HuH-7.5 (cell line): ENCODE measurements around the gene SH3RF3.

Experiments used
- DNase-seq: peaks from one replicate; pipeline ENCODE4 v3.0.0; 2011; ENCODE audit warnings: low spot score

The SH3RF3 gene

DNA sequence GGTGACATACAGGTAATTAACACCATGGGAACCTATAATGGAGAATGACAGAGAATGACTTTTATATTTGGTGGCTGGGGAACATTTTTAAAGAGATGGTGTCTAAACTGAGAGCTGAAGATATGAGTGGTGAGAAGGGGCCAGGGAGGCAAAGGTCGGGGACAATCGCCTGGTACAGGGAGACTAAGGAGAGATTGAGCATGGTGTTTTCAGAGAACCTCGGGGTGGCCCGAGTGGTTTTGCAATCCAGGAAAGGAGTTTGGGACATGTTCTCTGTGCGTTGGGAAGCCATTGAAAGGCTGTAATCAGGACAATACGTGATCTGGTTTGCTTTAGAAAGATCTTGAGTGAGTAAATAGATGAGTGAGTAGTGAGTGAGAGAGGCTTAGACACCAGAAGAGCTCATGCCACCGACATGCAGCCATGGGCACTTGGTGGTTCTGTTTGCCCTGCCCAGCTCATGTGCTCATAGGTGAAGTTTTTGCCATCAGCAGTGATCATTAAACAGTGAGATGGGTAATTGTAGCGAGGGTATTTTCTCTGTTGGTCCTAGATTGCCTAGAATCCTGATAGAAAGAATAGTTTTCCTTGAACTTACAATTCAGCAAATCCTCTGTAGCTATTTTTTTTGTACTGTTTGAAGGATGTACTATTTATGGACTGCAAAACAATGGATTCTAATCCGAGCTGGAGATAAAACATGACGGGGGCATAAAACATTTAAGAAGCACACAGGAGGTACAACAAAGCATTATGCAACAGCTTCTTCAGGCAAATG lies 114.7 kb downstream of the SH3RF3 start:
- DNase-seq, result no peak

DNA sequence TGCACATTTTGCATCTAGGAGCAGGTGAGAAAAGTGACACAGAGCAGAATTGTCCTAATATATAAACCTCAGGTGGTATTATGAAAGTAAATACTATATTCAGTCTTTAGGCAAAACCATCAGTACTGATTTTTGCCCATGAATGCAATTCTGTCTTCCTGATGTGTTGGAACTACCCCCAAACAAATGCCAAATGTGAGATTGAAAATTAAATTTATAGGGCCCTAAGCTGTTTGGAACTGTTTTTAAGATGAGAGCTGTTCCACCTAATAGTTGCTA lies 115.2 kb downstream of the SH3RF3 start:
- DNase-seq, result no peak

DNA sequence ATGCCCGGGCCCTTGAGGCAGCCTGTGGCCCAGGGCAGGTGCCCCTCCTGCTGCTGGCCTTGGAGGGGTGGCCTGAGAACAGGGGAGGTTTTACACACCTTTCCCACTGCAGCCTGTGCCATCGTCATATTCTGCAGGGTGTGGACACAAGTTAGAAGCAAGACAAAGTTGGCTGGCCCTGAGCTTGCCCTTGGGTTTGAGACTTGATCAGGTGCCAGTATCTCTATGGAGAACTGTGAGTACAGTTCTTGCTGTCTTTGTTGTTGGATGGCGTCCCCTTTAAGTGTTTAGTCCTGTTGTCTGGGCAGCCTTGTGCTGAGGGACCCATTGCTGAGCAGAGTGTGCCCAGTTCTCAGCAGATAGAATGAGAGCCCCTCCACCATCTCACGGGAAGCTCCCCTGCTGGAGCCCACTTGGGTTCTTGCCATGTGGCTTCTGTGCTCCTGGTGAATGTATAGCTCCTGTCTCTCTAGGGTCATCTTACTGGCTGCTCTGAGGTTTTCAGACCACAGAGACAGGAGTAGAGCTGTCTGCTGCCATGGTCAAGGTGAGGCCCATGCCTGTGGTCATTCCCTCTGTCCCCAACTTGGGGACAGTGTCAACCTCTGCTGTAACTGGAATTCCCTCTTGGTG lies 115.9 kb downstream of the SH3RF3 start:
- DNase-seq, result no peak

DNA sequence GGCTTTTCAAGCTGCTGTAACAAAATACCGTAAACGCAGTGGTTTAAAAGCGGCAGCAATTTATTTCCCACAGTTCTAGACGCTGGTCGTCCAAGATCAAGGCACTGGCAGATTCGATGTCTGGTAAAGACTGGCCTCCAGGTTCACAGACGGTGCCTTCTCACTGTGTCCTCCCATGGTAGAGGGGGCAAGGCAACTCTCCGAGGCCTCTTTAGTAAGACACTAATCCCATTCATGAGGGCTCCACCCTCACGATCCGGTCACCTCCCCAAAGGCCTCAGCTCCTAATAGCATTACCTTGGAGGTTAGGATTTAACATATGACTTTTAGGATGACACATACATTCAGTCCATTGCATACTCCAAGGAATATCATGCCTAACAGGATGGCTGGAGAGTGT lies 117.2 kb downstream of the SH3RF3 start:
- no peak for DNase-seq

DNA sequence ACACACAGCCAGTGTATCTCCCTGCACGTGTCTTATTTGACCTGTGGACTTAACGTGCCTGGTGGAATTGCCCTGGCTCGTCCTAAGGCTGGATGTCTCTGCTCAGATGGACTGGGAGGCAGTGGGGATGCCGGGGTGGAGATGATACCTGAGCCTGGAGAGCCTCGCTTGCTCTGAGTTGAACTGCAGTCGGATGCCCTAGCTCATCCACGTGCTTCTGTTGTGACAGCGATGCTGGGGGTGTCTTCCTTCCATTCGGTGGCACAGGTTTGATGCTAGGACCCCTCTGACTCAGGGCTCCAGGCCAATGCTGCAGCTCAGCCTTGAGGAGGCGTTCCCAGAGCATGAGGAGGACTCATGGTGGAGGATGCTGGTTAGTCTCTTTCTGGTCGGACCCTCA lies 117.6 kb downstream of the SH3RF3 start:
- DNase-seq, result no peak

DNA sequence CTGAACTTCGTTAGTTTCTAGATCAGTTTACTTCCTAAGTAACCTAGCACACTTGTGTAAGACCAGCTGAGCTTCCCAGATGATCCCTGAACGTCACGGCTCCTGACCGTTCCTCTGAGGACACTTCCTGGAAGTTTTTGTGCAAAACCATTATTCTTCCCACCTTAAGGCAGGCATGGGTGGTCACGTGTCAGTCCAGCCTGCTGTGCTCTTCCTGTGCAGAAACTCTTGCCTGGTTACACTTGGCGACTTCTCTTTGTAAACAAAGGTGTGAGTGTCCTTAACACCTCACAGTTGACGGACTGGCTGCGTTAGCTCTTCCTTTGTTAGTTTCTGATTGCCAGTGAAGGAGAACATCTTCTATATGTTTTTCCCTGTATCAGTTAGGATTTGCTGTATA lies 118.3 kb downstream of the SH3RF3 start:
- DNase-seq, result no peak

DNA sequence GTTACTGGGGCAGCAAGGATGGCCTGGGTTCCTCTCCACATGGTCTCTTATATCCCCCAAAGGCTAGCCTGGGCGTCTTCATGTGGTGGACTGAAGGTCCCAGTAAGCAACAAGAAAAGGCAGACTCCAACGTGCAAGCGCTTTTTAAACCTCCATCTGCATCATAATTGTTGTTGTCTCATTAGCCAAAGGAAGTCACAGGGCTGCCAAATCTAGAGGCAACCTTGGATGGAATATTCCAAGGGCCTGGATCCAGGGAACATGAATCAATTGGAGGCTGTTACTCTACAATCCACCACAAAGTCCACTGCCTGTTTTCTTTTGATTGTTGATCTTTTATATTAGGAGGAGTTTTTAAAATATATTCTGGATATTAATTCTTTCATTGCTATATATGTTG lies 118.8 kb downstream of the SH3RF3 start:
- no peak for DNase-seq

DNA sequence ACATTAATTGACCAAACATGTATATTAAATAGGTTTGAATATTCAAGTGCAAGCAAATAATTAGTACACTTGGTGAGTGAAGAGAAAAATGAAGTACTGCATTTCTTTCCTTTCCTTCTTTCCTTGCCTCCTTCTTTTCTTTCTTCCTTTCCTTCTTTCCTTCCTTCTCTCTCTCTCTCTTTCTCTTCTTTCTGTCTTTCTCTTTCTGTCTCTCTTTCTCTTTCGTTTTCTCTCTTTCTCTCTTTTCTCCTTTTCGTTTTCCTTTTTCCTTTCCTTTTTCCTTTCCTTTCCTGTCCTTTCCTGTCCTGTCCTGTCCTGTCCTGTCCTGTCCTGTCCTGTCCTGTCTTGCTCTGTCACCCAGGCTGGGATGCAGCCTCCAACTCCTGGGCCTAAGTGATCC lies 119.6 kb downstream of the SH3RF3 start:
- no peak for DNase-seq

DNA sequence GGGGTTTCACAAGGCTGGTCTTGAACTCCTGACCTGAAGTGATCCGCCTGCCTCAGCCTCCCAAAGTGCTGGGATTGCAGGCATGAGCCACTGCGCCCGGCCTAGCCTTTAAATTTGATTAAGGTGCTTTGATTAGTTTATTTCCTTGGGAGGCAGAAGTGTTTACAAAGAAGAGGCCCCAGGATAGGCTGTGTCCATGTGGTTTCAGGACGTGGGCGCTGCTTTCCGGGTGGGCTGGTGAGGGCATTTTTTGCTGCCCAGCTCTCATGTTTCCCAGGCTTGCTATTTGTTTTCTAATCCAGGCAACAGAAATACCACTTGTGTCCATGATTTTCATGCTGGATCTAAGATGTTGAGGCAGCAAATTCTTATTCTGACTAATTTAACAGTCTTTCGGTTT lies 124.2 kb downstream of the SH3RF3 start:
- no peak for DNase-seq

DNA sequence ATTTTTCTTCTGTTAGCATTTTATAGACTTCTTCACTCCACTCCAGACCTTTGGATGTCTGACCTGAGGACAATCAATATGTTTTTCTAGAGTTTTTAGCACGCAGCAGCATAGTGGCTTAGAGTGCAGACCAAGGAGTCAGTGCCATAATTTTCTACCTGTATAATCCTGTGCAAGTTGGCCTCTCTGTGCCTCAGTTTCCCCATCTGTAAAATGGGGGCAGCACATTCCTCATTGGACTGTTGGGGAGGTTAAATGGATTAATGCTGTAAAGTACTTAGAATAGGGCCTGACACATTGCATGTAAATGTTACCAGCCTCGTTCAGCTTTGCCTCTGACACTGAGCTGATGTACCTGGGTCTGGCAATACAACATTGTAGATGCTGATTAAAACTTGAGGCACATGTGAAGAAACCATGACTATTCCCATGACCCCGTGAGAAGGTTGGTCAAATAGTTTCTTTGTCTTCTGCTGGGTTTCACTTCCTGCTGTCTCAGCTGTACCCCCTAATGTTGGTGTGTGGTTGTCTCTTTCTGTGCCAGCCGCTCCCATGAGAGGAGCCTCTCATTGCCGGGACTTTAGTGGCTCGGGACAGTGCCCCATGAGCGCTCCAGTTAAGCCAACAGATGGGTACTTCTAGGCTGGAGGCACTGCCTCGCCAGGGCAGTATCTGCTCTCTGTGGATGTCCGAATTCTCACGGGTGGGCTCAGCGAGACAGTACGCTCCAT lies 125.3 kb downstream of the SH3RF3 start:
- DNase-seq, result no peak

DNA sequence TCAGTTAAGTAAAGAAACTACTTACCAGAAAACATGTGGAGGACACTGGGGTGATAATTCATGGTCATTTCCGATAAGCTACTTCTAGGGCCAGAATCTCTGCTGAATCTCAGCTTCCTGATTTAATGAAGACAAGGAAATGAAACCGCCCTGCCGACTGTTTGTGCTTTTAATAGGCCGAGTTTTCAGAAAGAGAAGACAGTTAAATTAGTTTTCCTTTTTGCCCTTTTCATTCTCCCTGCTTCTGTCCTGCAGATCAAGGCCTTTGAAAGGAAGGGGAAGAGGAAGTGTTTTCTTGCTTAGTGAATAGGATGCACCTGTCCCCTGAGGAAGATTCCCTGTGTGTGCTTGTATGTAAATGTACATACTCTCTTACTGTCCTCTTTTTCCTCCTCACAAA lies 126.6 kb downstream of the SH3RF3 start:
- no peak for DNase-seq

DNA sequence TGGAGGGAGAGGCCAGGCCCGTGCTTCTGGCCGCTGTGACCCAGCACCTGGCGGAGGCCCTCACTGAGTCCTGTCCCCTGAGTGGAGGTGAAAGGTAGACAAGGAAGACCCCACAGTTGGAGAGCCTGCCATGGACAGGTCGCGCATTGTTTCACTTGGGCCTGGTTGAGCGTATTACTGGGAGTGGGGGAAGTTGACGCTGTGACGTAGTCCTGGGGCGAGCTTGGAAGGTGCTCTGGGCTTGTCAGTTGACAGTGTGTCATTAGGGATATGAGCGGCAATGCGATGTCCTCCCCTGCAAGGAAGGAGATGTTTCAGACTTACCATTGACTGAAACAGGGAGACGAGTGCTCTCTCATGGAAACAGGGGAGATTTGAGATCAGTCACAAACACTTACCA lies 127.1 kb downstream of the SH3RF3 start:
- no peak for DNase-seq

DNA sequence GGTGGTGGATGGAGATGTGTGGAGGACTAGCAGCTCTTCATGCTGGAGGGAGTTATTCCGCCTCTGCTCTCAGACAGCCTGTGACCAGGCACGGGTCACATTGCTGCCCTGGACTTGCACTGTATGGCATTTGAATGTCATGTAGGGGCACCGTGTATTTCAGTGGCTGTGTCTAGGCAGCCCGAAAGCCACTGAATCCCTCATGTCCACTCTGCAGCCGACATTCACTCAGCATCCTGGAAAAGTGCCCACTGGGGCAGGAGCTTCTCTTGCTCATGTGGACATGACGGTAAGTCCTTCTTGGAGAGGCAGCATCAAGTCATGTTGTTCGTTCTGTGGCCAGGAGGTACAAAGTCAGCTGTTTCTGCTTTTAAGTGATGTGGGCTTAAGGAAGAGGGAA lies 127.9 kb downstream of the SH3RF3 start:
- no peak for DNase-seq

DNA sequence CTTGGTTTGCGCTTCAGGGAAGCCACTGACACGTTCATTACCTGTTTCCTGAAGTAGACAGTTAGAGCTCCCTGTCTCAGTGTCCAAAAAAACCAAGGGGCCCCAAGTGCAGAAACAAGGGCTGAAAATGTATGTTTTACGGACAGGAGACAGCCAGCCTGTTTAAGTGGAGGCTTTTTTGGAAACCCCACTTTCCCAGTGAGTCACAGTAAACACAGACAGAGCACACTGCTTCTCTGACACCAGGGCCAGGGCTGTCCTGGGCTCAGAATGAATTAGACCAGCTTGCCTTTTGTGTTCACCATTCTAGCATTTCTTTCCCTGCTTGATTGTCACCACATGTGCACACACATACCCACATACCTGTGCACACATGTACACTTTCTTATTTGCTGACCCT lies 128.6 kb downstream of the SH3RF3 start:
- DNase-seq, result no peak

DNA sequence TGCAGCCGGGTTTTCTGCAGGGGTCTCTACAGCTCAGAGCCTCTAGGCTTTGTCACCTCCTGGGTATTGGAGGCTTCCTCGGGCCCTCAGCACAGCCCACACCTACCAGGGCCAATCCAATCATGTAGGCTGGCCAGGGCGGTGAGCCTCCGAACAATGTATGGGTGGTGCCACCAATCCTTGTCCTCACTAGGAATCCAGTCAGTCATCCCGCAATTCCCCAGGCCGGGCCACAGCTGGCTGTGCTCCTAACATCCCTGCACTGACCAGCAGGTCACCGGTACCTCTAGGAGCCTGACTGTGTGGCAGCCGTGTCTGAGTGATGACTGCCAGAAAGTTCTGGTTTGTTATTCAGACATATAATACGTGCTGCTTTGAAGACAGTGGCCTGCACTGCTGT lies 129.4 kb downstream of the SH3RF3 start:
- no peak for DNase-seq

DNA sequence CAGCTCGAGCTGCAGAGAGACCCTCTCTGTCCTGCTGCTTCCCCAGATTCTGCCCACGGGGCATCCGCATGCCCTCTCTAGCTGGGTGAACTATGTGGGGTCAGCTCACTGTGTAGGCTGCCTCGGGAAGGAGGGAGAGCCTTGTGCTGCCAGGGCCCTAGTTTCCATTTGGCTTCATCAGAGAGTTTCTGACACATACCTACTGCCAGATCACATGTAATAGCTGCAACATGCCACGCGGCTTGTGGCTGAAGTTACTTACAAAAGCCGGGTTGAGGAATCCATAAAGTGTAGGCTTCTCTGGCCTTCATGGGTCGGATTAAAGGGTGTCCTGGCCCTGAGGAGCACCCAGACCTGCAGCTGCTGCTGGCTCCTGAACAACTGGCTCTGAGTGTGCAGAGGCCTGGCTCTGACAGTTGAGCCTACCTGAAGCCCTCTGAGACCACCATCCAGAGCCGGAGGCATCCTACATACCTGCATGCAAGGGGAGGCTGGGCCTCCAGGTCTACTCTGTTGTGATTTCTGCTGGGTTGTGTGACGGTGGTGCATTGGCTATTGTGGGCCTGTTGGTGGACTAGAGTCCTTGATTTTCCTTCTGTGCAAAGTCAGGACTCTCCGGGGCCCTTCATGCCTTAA lies 130.0 kb downstream of the SH3RF3 start:
- DNase-seq, result no peak

DNA sequence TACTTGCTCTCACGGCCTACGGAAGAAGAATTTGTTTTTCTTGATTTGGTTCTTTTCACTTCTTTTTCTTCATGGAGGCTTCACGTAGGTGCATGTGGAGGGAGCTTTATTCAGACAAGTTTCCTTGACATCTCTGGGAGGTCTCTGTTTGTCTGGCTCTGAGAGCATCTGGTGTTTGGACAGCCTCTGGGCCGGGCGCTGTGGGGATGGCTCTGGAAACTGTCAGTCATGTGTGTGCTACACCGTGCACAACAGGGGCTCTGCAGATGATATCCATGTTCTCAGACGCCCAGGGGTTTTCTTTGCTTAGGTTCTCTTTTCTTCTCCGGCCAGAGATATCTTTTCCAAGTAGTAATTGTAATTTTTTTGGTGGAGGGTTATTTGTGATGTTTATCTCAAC lies 130.7 kb downstream of the SH3RF3 start:
- no peak for DNase-seq

DNA sequence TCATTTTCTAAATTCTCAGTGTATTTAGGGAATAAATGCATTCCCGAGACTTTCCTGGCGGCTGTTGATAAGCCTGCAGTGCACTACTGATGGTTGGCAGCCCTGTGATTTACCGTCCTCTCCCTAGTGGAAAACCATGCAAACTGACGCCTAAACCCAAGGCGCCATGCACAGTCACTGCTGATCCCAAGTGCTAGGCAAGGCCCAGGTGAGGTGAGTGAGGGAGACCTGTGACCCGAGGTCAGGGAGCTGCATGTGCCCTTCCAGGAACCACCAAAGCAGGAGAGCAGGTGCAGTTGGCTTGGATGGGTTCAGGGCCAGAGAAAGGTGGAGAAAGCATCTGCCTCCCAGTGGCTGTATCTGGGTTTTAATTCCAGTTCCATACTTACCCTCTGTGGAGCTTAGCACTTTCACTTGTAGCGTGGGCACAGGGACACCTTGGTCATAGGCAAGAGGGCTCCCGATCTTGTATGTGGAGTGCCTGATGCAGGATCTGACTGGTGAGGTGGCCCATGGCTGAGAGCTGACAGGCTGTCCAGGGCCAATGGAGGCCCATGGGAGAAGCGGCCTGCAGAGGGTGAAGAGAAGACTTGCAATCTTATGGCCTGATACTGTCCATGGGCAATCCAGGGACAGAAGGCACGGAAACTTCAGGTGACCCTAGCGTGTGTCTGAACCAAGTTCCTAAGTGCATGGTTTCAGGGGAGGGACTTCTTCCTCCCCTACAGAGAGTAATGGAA lies 131.3 kb downstream of the SH3RF3 start:
- no peak for DNase-seq

DNA sequence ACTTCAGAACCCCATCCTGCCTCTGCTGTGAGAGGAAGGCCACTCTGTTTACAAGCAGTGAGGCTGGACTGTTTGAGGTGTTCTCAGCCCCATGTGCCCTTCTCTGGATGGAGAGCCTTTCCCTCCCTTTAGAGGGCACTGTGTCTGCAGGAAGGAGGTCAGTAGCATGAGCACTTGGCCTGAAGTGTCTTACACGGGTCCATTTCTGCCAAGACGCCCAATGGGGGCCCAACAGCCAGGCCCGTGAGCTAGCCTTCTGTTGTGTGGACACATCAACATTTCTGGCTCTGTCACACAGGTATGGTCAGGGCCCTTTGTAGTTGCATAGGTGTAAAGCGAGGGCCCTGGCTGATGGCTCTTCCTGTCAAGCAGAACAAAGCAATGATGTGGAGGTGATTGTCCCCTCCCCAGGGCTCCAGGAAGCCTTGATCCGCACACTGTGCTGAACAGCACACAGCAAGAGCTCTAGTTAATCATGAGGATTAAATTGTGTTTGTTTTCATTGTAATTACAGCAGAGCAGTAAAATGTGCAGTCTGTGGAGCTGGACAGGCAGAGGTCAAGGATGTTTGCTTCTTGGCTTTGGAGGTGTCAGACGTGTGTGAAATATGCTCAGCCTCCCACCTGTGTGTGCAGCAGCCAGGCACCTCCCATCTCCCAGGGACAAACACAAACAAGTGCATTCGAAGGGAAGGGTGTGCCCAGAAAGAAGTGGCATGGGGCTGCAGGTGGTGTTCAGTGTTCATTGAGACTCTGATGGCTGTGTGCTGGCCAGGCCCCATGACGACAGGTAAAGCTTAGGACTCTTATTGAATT lies 132.1 kb downstream of the SH3RF3 start:
- DNase-seq, result no peak

DNA sequence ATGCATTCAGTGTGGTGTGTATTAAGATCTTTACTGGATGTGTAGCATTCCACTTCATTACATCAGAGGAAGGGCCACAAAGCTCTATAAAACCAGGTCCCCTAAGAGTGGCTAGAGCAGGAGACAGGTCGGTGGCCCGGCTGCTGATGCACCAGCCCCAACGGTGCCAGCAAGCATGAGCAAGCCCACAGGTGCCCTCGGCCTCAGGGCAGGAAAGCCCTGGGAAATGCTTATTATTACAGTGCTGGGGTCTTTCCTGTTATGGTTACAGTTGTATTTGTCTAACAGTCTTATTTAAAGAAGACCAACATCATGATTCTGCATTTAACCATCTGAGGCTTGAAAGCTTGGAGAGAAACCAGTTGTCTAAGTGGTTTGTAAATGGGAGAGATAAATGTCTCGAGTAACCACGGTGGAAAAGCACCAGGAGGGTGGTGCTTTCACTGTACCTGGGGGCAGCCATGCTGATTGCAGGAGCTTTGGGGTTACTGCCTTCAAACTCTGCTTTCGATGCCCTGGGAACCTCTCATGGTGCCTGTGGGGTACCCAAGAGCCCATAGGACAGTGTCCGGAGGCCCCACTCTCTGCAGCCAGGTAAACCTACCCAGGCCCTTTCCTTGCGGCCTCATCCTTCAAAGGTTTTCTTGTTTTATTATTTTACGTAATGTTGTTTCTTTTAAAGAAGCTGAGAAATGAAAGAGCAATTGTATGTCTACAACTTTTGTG lies 133.1 kb downstream of the SH3RF3 start:
- DNase-seq, result no peak
